NCI-H82 treated with DMSO at 0.1 percent for 48 hours (cell line): ENCODE measurements around the gene COP1.

ENCODE experiments used
- DNase-seq: peaks from one replicate; lab custom pipeline; 2025; ENCODE audit not compliant: unreplicated experiment; lab: John Stamatoyannopoulos, UW

The COP1 gene

DNA sequence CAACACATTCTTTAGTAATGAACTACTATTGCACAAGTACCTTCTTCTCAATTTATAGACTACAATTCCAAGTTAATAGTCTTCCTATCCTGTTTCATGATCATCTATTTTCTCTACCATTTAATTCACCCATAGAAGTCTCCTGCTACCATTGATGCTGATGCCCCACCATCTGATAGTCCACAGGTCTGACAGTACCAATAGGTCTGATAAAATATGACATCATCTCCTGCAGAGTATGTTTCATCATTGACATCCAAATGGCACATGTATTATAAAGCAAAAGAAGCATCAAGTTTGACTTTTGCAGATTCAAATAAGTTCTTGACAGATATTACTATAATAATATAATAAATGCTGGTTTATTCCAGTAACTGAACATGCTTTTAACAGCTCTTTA, 5.5 kb downstream of the COP1 start:
- no peak for DNase-seq

DNA sequence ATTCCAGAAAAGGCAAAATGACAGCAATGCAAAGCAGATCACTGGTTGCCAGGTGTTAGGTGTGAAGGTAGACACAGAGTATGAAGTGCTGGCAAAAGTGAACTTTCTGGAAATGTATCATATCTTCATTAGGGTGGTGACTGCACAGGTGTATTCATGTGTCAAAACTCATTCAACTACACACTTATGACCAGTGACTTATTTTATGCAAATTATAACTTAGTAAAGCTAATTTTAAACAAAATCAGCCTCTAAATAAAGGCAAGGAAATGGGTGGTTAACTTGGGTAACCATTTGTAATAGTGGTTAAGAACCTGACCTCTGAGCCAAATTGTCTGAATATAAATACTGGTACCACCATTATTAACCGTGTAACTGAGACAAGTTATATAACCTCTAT, 7.4 kb downstream of the COP1 start:
- DNase-seq = no peak

DNA sequence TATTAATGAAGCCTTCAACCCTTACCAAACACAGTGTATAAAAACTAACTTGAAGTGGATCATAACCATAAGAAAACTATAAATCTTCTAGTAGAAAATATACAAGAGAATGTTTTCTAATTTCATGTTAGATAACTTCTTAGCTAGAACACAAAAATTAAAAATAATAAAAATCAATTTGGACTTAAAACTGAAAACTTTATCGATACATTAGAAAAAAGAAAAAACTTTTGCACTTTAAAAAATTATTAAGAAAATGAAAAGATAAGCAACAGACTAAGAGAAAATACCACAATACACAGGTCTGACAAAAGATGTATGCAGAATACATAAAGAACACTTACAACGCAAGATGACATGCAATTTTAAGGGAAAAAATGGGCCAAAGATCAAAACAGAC, 8.7 kb downstream of the COP1 start:
- DNase-seq = no peak

DNA sequence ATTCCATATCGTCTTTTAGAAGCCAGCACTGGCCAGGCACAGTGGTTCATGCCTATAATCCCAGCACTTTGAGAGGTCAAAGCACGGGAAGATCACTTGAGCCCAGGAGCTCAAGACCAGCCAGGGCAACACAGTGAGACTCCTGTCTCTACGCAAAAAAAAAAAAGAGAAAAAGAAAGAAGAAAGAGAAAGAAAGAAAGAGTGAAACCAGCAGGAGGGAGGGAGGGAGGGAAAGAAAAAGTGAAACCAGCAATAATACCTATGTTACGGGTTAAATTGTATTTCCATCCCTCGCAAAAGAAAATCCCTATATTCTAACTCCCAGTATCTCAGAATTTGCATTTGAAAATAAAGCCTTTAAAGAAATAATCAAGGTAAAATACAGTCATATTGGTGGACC, 10.4 kb downstream of the COP1 start:
- DNase-seq = no peak

DNA sequence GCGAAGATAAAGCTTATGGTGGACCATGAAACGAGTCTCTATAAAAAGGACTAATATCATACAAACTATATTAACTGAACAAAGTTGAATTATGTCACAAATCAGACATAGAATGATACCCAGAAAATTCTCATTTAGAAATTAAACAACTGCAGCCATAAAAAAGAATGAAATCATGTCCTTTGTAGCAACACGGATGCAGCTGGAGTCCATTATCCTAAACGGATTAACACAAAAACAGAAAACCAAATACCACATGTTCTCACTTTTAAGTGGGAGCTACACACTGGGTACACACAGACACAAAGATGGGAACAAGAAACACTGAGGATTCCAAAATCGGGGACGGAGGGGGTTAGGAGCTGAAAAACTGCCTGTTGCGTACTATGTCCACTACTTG, 11.5 kb downstream of the COP1 start:
- DNase-seq = peak; percentile 41

DNA sequence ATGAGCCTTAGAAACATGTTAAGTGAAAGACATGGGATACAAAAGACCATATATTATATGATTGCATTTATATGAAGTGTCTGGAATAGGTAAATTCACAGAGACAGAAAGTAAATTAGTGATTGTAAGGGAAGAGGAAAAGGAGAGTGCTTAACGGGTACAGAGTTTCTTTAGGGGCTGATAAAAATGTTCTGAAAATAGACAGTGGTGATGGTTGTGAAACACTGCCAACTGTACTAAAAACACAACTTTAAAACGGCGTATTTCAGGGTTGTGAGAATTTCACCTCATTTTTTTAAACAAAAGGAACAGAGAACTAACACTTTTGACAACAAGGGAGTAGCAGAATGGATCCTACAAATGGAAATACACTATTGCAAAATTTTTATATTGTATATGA, 13.4 kb downstream of the COP1 start:
- no peak for DNase-seq

DNA sequence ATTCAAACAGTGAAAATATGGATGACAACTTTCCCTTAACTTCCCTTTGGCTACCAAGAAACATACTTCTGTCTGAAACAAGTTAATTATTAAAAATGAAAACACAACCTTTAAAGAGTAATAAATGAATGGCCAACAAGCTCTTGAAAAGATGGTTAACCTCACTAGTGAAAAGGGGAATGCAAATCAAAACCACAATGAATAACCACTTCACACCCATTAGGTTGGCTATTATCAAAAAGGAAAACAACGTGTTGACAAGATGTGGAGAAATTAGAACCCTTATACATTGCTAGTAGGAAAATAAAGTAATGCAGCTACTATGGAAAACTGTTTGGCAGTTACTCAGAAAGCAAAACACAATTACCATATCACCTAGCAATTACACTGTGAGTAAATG, 14.1 kb downstream of the COP1 start:
- DNase-seq = no peak

DNA sequence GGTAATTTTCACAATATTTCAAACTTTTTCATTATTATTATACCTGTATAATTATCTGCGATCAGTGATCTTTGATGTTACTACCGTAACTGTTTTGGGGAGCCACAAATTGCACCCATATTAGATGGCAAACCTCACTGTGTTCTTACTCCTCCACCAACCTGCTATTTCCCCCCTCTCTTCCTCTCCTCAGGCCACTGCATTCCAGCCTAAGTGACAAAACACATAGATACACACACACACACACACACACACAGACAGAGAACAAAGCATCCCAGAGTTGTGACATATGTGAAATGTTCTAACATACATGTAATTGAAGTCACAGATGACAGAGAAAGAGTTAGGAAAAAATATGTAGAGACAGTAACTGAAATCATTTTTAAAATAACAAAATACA, 18.5 kb downstream of the COP1 start:
- no peak for DNase-seq

DNA sequence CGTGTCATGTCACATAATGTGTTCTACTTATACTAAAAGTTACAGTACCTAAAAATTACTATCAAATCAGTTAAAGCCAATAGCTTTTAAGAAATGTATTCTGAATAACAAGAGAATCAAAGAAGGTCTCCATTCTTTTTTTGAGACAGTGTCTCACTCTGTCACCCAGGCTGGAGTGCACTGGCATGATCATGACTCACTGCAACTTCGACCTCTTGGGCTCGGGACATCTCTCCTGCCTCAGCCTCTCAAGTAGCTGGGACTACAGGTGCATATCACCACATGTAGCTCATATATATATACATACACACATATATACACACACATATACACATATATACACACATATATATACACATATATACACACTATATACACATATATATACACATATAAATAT, 20.1 kb downstream of the COP1 start:
- no peak for DNase-seq

DNA sequence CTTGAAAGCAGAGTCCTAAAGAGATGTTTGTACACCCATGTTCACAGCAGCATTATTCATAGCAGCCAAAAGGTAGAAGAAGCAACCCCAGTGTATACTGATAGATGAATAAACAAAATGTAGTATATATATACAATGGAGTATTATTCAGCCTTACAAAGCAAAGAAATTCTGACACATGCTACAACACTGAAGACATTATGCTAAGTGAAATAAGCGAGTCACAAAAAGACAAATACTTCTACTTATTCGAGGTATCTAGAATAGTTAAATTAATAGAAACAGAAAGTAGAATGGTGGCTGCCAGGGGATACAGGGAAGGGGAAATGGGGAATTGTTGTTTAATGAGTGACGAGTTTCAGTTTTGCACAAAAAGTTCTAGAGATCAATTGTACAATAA, 23.5 kb downstream of the COP1 start:
- no peak for DNase-seq

DNA sequence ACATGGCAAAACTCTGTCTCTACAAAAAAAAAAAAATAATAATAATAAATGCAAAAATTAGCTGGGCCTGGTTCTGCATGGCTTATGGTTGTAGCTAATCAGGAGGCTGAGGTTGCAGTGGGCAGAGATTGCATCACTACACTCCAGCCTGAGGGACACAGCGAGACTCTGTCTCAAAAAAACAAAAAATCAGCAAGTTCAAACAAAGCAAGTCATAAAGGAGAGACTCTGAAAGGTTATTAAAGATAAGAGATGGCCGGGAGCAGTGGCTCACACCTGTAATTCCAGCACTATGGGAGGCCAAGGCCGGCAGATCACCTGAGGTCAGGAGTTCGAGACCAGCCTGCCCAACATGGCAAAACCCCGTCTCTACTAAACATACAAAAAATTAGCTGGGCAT, 28.8 kb downstream of the COP1 start:
- DNase-seq = no peak

DNA sequence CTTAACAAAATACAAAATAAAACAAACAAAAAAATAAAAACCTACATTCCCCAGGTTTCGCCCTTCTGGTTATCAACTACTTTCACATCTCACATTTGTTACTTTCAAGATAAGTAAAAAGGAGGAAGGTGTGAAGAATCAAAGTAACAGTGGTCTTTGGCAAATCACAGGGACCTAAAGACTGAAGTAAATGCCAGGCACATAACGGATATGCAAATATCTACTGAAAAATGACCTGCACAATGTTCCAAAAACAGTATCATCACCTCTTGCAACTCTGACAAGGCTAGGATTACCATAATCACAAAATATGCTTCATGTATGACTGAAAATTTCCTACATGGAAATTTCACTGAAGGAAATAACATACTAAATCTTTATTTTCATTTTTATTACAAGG, 29.3 kb downstream of the COP1 start:
- DNase-seq = no peak

DNA sequence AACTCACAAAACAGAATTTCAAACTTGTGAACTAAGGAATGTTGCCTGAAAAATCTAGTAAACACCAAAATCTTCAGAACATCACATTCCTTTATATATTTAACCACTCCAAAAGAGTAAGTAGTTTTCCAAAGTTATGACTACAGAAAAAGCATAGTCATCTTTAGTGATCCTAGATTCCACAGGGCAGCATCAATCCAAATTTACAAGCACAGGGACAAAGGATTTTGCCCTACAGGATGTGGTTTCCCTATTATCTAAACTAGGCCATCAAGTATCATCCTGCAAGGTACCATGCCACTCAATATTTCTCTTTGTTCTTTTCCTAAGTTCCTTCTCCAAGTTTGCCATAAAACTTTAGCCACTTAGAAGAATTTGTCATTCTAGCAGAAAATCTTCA, 33.0 kb downstream of the COP1 start:
- DNase-seq = no peak

DNA sequence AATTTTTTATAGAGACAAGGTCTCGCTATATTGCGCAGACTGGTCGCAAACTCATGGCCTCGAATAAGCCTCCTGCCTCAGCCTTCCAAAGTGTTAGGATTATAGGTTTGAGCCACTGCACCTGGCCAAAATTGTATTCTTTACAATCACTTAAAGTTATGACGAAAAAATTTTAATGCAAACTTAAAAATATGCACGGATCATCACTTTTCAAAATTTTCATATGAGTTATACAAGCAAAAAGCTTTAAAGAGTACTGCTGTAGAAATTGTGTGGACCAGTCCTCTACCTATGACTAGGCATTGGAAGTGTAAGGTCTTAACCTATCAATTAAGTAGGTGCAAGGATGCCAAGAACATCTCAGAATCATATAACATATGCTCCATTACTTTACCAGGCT, 34.9 kb downstream of the COP1 start:
- no peak for DNase-seq

DNA sequence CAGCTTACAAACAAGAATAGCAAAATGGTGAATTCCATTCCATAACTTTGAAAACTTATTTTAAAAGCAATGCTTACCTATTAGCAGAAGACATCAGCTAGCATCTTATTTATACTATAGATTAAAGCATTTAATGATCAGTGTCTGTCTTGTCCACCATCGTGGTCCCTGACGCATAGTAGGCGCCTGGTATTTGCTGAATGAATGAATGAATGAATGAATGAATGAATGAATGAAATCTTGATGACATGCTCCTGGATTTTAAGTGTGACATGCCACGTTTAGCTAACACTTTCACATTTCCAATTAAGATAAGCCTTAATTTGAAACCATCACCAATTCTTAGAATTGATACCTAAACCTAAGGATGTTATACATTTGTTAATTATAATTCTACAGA, 39.9 kb downstream of the COP1 start:
- DNase-seq = no peak

DNA sequence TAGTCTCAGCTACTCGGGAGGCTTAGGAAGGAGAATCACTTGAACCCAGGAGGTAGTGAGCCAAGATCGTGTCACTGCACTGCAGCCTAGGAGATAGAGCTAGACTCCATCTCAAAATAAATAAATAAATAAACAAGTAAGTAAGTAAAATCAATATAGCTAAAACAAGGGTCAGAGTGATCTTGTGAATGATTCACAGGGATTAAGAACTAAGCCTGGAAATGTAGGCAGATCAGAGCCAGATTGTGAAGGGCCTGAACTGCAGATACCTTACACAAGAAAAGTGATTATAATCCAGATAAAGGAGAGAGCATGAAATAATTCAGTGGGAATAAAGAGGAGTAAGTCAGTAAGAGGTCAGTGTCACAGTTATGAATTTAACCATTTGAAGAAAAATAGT, 41.5 kb downstream of the COP1 start:
- DNase-seq = no peak

DNA sequence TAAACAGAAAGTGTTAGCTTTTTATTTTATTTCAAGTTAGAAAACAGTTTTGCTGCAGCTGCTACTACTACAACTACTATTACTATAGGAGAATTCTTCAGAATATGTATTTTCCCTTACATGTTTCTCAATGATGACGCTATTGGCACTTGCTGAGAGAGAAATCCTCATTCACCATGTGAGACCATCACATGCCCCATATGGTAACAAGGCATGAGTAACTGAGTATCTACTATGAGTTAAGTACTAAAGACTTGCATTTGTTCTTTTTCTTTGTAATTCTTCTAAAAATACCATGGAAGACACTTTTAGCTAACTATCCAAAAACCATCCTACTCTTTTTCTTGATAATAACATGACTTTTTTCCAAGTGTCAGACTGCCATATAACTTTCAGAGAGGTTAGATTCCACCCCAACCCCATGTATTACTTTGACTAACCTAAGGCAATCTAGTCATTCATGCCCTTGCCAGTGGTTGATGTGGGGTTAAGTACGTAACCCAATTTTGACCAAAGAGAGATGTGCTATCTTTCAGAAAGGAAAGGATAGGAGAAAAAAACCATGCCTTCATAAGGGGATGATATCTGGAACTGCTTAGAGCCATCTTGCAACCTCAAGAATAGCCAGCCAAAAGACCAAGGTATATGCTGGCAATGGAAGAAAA, 42.9 kb downstream of the COP1 start:
- no peak for DNase-seq

DNA sequence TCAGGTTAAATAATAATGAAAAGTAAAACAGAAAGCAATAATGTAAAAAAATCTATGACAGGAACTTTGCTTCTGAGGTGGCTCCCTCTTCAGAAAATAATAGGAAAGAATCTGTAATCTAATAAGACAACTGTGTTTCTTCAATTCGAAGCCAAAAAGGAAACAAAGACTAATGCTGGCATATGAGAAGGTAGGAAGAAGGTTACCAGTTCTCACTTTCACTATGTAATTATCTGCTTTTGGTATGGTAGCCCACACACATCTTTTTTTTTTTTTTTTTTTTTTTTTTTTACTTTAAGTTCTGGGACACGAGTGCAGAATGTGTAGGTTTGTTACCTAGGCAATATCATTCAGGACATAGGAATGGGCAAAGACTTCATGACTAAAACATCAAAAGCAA, 47.1 kb downstream of the COP1 start:
- no peak for DNase-seq

DNA sequence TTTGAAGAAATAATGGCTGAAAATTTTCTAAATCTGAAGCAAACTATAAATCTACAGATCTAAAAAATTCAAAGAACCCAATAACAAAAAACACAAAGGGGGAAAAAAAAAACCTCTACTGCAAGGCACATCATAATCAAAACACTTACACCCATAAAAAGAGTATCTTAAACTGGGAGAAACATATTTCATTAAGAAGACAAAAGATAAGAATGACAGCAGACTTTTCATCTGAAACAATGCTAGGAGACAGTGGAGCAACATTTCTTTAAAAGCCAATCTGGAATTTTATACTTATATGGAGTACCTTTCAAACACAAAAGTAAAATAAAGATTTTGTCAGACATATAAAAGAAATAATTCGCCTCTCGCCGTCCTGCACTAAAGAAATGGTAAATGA, 49.1 kb downstream of the COP1 start:
- DNase-seq = no peak

DNA sequence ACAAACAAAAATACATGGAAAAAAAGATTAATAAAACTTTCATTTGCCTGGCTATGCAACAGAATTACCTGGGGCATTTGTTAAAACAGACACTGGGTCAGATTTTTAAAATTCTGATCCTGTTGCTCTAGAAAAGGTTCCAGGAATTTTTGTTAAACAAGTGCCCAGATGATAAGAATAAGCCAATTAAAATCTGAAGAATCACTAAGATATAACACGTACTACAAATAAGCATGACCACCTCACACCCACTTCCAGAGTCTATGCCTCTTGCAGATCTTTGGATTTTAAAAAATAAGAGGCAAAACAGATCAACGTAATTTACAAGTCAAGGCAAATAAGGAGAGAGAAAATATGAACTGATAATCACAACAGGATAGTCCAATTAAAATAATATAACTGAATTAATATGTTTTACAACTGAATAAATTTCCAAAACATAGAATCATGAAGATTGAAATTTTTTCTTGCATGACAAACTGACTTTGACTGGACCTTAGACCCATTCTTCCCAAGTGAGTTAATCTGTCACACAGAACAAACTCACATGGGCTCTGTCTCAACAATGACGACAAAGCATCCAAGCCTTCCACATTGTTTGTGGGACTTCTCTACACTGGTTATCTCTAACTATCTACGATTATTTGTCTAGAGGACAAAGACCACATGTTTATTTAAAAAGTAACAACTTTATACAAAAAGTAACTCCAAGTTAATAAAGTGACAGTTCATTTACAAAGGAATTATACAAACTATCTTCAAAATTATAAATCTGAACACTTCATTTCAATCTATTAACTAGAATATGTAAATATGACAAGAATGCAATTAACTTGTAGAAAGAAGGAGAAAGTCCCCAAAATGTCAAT, 56.9 kb downstream of the COP1 start:
- no peak for DNase-seq

DNA sequence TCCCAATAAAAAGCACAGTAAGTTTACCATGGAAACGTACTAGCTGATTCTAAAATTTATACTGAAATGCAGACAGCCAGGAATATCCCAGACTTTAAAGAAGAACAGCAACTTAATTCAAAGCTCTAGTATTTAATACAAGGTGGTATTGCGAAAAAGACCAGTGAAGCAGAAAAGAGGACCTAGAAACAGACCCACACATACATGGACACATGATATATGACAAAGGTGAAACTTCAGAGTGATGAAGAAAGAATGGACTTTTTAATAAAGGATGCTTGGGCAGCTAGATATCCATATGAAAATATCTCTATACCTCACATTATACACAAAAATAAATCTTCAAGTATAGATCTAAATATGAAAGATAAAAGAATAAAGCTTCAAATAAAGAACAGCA, 62.6 kb downstream of the COP1 start:
- no peak for DNase-seq

DNA sequence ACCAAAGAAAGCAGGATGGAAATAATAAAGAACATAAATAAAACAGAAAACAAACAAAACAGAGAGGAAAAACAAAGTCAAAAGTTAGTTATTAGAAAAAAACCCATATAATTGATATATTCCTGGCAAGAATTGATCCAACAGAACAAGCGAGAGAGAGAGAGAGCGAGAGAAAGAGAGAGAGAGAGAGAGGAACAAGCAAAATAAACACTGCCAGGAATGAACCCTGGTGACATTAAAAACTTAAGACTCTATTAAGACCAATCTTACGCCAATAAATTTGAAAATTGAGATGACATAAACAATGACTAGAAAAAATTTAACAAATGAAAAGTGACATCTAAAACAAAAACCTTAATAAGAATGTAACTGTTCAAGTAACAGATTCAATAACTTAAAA, 64.1 kb downstream of the COP1 start:
- DNase-seq = no peak

DNA sequence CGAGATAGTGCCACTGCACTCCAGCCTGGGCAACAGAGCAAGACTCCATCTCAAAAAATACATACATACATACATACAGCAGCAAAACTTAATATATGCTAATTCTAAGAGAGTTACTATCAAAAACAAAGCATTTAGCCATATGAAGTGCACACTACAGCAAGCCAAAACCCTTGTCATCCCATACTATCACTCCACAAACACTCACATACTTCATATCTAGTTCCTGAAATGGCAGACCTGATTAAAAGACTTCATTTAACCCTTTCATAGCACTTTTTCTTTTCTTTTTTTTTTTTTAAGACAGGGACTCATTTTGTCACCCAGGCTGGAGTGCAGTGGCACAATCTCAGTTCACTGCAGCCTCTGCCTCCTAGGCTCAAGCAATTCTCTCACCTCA, 65.6 kb downstream of the COP1 start:
- no peak for DNase-seq
